NCI-H2196 (cell line): ENCODE results near the gene AKIP1.
A peak's percentile ranks its signal among the peaks of the same experiment; 100 is the strongest.
"Not testable (repeated sequence)": the region's sequence is repeated elsewhere in the genome, so short reads cannot be mapped to it uniquely, and the experiment has no call there.

Experiments
- DNase-seq: peaks from one replicate; lab custom pipeline; 2025; ENCODE audit not compliant: unreplicated experiment; lab: John Stamatoyannopoulos, UW

AKIP1 gene

GRCh38 chr11:8914661-8915018 is 3.7 kb downstream of the AKIP1 start:
- DNase-seq, result no peak

- no peak for DNase-seq
Observed at GRCh38 chr11:8917157-8917825, 6.3 kb downstream of the AKIP1 start.

GRCh38 chr11:8922691-8923090 is 11.7 kb downstream of the AKIP1 start:
- no peak for DNase-seq

- no peak for DNase-seq
Observed at GRCh38 chr11:8925711-8926110, 14.7 kb downstream of the AKIP1 start.

GRCh38 chr11:8926236-8926635 is 15.2 kb downstream of the AKIP1 start:
- no peak for DNase-seq

- DNase-seq, result no peak
Observed at GRCh38 chr11:8927233-8927632, 16.2 kb downstream of the AKIP1 start.

GRCh38 chr11:8928205-8928604 is 17.2 kb downstream of the AKIP1 start:
- DNase-seq, result no peak

- DNase-seq, result no peak
Observed at GRCh38 chr11:8928981-8929615, 18.1 kb downstream of the AKIP1 start.

GRCh38 chr11:8930456-8931175 is 19.6 kb downstream of the AKIP1 start:
- no peak for DNase-seq

GRCh38 chr11:8932564-8933180 is 21.7 kb downstream of the AKIP1 start, which contains the start of gene C11orf16:
TSS of gene C11orf16 (minus strand) at chr11:8932947. CDS start at chr11:8932308, 639 bp downstream.
- peak; percentile 34 for DNase-seq

GRCh38 chr11:8933931-8934330 is 22.9 kb downstream of the AKIP1 start:
- DNase-seq, result no peak

- DNase-seq, result no peak
Observed at GRCh38 chr11:8934742-8935488, 23.9 kb downstream of the AKIP1 start.

GRCh38 chr11:8935789-8936188 is 24.8 kb downstream of the AKIP1 start:
- DNase-seq, result not testable (repeated sequence)

GRCh38 chr11:8937159-8937558 is 26.2 kb downstream of the AKIP1 start:
- no peak for DNase-seq

GRCh38 chr11:8937659-8938058 is 26.7 kb downstream of the AKIP1 start:
- no peak for DNase-seq

- DNase-seq, result no peak
Observed at GRCh38 chr11:8941341-8942103, 30.5 kb downstream of the AKIP1 start.

GRCh38 chr11:8942518-8943066 is 31.6 kb downstream of the AKIP1 start, which contains the start of gene ASCL3:
TSS of gene ASCL3 (minus strand) at chr11:8943016. CDS start at chr11:8938161, 4,855 bp downstream.
- DNase-seq, result no peak

- no peak for DNase-seq
Observed at GRCh38 chr11:8947230-8947943, 36.4 kb downstream of the AKIP1 start.

- no peak for DNase-seq
Observed at GRCh38 chr11:8948886-8949285, 37.9 kb downstream of the AKIP1 start.
